Activated T-cell treated with anti-CD3 and anti-CD28 coated beads, Interleukin-2, amount 50 U/mL, for 72 hours (primary cell): ENCODE measurements around the gene GLI3. TPM values are rescaled to one million over a fixed set of nuclear protein-coding genes. Genes with fewer than 3 reads are reported as not detected.

Source experiments
- ATAC-seq, 2 donors: fragments of 150-1000 bp; cut with Tn5 transposase; replicated peaks in 1 of 2; 2 replicates each; pipeline ENCODE4 v1.10.0; 2021; ENCODE audit warnings: moderate library complexity in 2 of 2, mild to moderate bottlenecking in 1 of 2
- DNase-seq, 2 donors: peaks; one replicate each; pipeline ENCODE4 v3.0.0; 2021 to 2022; ENCODE audit warnings: mixed read lengths in 1 of 2
- H3K27ac Mint-ChIP-seq: one replicate; pipeline ENCODE4 v1.8.0; 2022; ENCODE audit warnings: mild to moderate bottlenecking, moderate library complexity, mixed read lengths
- H3K27me3 Mint-ChIP-seq: one replicate; pipeline ENCODE4 v1.8.0; 2022; ENCODE audit warnings: low read depth, mixed read lengths
- H3K36me3 Mint-ChIP-seq, 2 donors: one replicate each; pipeline ENCODE4 v1.8.0; 2022; ENCODE audit warnings: mixed read lengths in 2 of 2, mild to moderate bottlenecking in 1 of 2; ENCODE audit not compliant: insufficient read depth in 2 of 2
- H3K4me1 Mint-ChIP-seq: one replicate; pipeline ENCODE4 v1.8.0; 2022; ENCODE audit warnings: low read depth, mixed read lengths
- H3K4me3 Mint-ChIP-seq, 2 donors: one replicate each; pipeline ENCODE4 v1.8.0; 2022; ENCODE audit warnings: mild to moderate bottlenecking in 2 of 2, mixed read lengths in 2 of 2, moderate library complexity in 2 of 2
- H3K9me3 Mint-ChIP-seq, 2 donors: one replicate each; pipeline ENCODE4 v1.8.0; 2022; ENCODE audit warnings: mixed read lengths in 2 of 2
- total RNA-seq, 2 donors: library from RNA; stranded (reverse); gene quantifications; one replicate each; pipeline ENCODE4 v1.2.3, GENCODE V29; 2022

GLI3 gene
- total RNA-seq, 2 donors from 2014 or later = 0.29 to 0.51 TPM

- no peak overlapping the region for H3K4me3 Mint-ChIP-seq
- H3K27me3 Mint-ChIP-seq = peaks cover 11% of the 10 kb centered on the region
- H3K27ac Mint-ChIP-seq = no peak overlapping the region
- no peak for ATAC-seq
- H3K9me3 Mint-ChIP-seq = peaks cover 2 to 3% of the 10 kb centered on the region in 2 donors
- H3K36me3 Mint-ChIP-seq = no peaks in the 10 kb centered on the region
- no peak for DNase-seq
- H3K4me1 Mint-ChIP-seq = no peaks in the 10 kb centered on the region
Observed at GRCh38 chr7:42248579-42248978, 11.6 kb upstream of the GLI3 start.

- H3K4me1 Mint-ChIP-seq = no peaks in the 10 kb centered on the region
- no peak for ATAC-seq
Observed at GRCh38 chr7:42247301-42247700, 10.3 kb upstream of the GLI3 start.

GRCh38 chr7:42244828-42245227 is 7.8 kb upstream of the GLI3 start:
- H3K27ac Mint-ChIP-seq = no peak overlapping the region
- H3K4me1 Mint-ChIP-seq = no peaks in the 10 kb centered on the region
- DNase-seq (no peak), ATAC-seq (no peak)
- peaks cover 38% of the 10 kb centered on the region for H3K27me3 Mint-ChIP-seq
- no peaks in the 10 kb centered on the region for H3K9me3 Mint-ChIP-seq
- H3K36me3 Mint-ChIP-seq = peaks cover 0 to 1% of the 10 kb centered on the region in 2 donors
- H3K4me3 Mint-ChIP-seq = no peak overlapping the region

More at GRCh38 chr7:42247301-42247700, 10.3 kb upstream of the GLI3 start:
- Mint-ChIP-seq H3K4me3 (no peak overlapping the region), H3K36me3 (no peaks in the 10 kb centered on the region), H3K9me3 (peaks cover 2 to 3% of the 10 kb centered on the region in 2 donors), H3K27ac (no peak overlapping the region), H3K27me3 (peaks cover 21% of the 10 kb centered on the region)
- no peak for DNase-seq

- ATAC-seq = no peak
- Mint-ChIP-seq H3K36me3 (peaks cover 0 to 6% of the 10 kb centered on the region in 2 donors), H3K27me3 (peaks cover 59% of the 10 kb centered on the region), H3K4me1 (peaks cover 8% of the 10 kb centered on the region), H3K9me3 (no peaks in the 10 kb centered on the region), H3K4me3 (no peak overlapping the region), H3K27ac (no peak overlapping the region)
- no peak for DNase-seq
Observed at GRCh38 chr7:42242381-42242780, 5.4 kb upstream of the GLI3 start.

GRCh38 chr7:42241424-42241823 is 4.4 kb upstream of the GLI3 start:
- no peak overlapping the region for H3K27ac Mint-ChIP-seq
- H3K27me3 Mint-ChIP-seq = peaks cover 59% of the 10 kb centered on the region
- H3K36me3 Mint-ChIP-seq = peaks cover 0 to 6% of the 10 kb centered on the region in 2 donors
- H3K4me3 Mint-ChIP-seq = no peak overlapping the region
- ATAC-seq (no peak), DNase-seq (no peak)
- H3K9me3 Mint-ChIP-seq = no peaks in the 10 kb centered on the region
- H3K4me1 Mint-ChIP-seq = peaks cover 8% of the 10 kb centered on the region

- peaks cover 8% of the 10 kb centered on the region for H3K4me1 Mint-ChIP-seq
- H3K36me3 Mint-ChIP-seq = peaks cover 0 to 6% of the 10 kb centered on the region in 2 donors
- DNase-seq = no peak
- no peak overlapping the region for H3K4me3 Mint-ChIP-seq
- no peak overlapping the region for H3K27ac Mint-ChIP-seq
- H3K27me3 Mint-ChIP-seq = peaks cover 62% of the 10 kb centered on the region
- H3K9me3 Mint-ChIP-seq = no peaks in the 10 kb centered on the region
- ATAC-seq = no peak
Observed at GRCh38 chr7:42240416-42240815, 3.4 kb upstream of the GLI3 start.

GRCh38 chr7:42238709-42239366 is 1.8 kb upstream of the GLI3 start:
- peaks cover 0 to 6% of the 10 kb centered on the region in 2 donors for H3K36me3 Mint-ChIP-seq
- no peaks in the 10 kb centered on the region for H3K9me3 Mint-ChIP-seq
- no peak overlapping the region for H3K27ac Mint-ChIP-seq
- peak overlapping the region; percentile 77 to 88 for H3K4me3 Mint-ChIP-seq
- DNase-seq = no peak
- H3K4me1 Mint-ChIP-seq = peaks cover 8% of the 10 kb centered on the region
- no peak for ATAC-seq
- H3K27me3 Mint-ChIP-seq = peaks cover 76% of the 10 kb centered on the region

GRCh38 chr7:42237811-42238541 is 967 bp upstream of the GLI3 start:
- Mint-ChIP-seq H3K27me3 (peaks cover 82% of the 10 kb centered on the region), H3K4me3 (peak overlapping the region; percentile 77 to 88), H3K27ac (no peak overlapping the region), H3K9me3 (no peaks in the 10 kb centered on the region), H3K36me3 (peaks cover 0 to 6% of the 10 kb centered on the region in 2 donors), H3K4me1 (peaks cover 8% of the 10 kb centered on the region)
- ATAC-seq (peak; percentile 18 to 27), DNase-seq (peak in 1 of 2 donors; percentile 26)

- Mint-ChIP-seq H3K36me3 (peaks cover 0 to 5% of the 10 kb centered on the region in 2 donors), H3K4me1 (peaks cover 8% of the 10 kb centered on the region), H3K9me3 (no peaks in the 10 kb centered on the region), H3K27ac (no peak overlapping the region), H3K27me3 (peaks cover 82% of the 10 kb centered on the region), H3K4me3 (peak overlapping the region; percentile 73 to 83)
- peak; percentile 13 to 16 for DNase-seq
- ATAC-seq = peak; percentile 25 to 47
Observed at GRCh38 chr7:42236266-42236975, 588 bp downstream of the GLI3 start.

GRCh38 chr7:42235741-42236161 is 1.3 kb downstream of the GLI3 start:
- ATAC-seq (no peak), DNase-seq (no peak)
- H3K27ac Mint-ChIP-seq = no peak overlapping the region
- H3K36me3 Mint-ChIP-seq = peaks cover 0 to 5% of the 10 kb centered on the region in 2 donors
- no peaks in the 10 kb centered on the region for H3K9me3 Mint-ChIP-seq
- H3K4me3 Mint-ChIP-seq = peak overlapping the region; percentile 73 to 83
- peaks cover 77% of the 10 kb centered on the region for H3K27me3 Mint-ChIP-seq
- H3K4me1 Mint-ChIP-seq = peaks cover 8% of the 10 kb centered on the region

GRCh38 chr7:42234736-42235135 is 2.3 kb downstream of the GLI3 start:
- no peak for DNase-seq
- peaks cover 8% of the 10 kb centered on the region for H3K4me1 Mint-ChIP-seq
- H3K4me3 Mint-ChIP-seq = no peak overlapping the region
- H3K27me3 Mint-ChIP-seq = peaks cover 75% of the 10 kb centered on the region
- no peaks in the 10 kb centered on the region for H3K9me3 Mint-ChIP-seq
- peaks cover 0 to 5% of the 10 kb centered on the region in 2 donors for H3K36me3 Mint-ChIP-seq
- no peak for ATAC-seq
- no peak overlapping the region for H3K27ac Mint-ChIP-seq

- Mint-ChIP-seq H3K4me1 (peaks cover 8% of the 10 kb centered on the region), H3K9me3 (no peaks in the 10 kb centered on the region), H3K36me3 (peaks cover 0 to 5% of the 10 kb centered on the region in 2 donors), H3K27me3 (peaks cover 73% of the 10 kb centered on the region), H3K4me3 (no peak overlapping the region), H3K27ac (no peak overlapping the region)
- no peak for DNase-seq
- ATAC-seq = no peak
Observed at GRCh38 chr7:42233695-42234331, 3.2 kb downstream of the GLI3 start.

- Mint-ChIP-seq H3K4me3 (no peak overlapping the region), H3K36me3 (peaks cover 0 to 2% of the 10 kb centered on the region in 2 donors), H3K4me1 (peaks cover 2% of the 10 kb centered on the region), H3K27me3 (peaks cover 70% of the 10 kb centered on the region), H3K9me3 (no peaks in the 10 kb centered on the region), H3K27ac (no peak overlapping the region)
- ATAC-seq (no peak), DNase-seq (no peak)
Observed at GRCh38 chr7:42233171-42233570, 3.8 kb downstream of the GLI3 start.
